IMR-90 (cell line): ENCODE data around the gene MAN2A2. TPM values are rescaled to one million over a fixed set of nuclear protein-coding genes. Genes with fewer than 3 reads are reported as not detected.

Experiments used
- ATAC-seq: fragments of 200-7000 bp; cut with Tn5 transposase; 2 replicates; pipeline ENCODE4 v1.9.1; 2020; ENCODE audit warnings: low read depth, mild to moderate bottlenecking, moderate library complexity
- BruUV-seq: library from RNA; stranded (reverse); fragments of 400-500 nt; replicated peaks from 2 replicates; lab custom pipeline; 2021; lab: Mats Ljungman, UMichigan
- CTCF ChIA-PET: fragments of 300-600 bp; formaldehyde crosslinking; extraction: SDS; loops from one replicate; lab custom pipeline; 2021; ENCODE audit warnings: antibody characterized with exemption; lab: Yijun Ruan, JAX
- POLR2A ChIA-PET: fragments of 300-600 bp; sonication (Branson Sonifier 250); formaldehyde crosslinking; loops from one replicate; lab custom pipeline; 2022; ENCODE audit warnings: antibody characterized with exemption; ENCODE audit not compliant: unreplicated experiment; lab: Charles Lee
- DNase-seq: peaks from one replicate; pipeline ENCODE4 v3.0.0; 2013
- H2AFZ ChIP-seq: replicated peaks from 2 replicates; pipeline ENCODE3; 2013; ENCODE audit warnings: low read length, mild to moderate bottlenecking; ENCODE audit not compliant: poor library complexity
- H2AK5ac ChIP-seq: 2 replicates; pipeline ENCODE4 v1.6.1; 2013; ENCODE audit warnings: low read depth, low read length, inconsistent platforms
- H2AK9ac ChIP-seq: replicated peaks from 2 replicates; pipeline ENCODE3; 2013; ENCODE audit warnings: mild to moderate bottlenecking, low read depth, low read length, moderate library complexity; ENCODE audit not compliant: poor library complexity
- H2BK120ac ChIP-seq: 2 replicates; pipeline ENCODE4 v1.6.1; 2013; ENCODE audit warnings: low read depth, low read length, inconsistent platforms
- H2BK15ac ChIP-seq: 3 replicates; pipeline ENCODE4 v1.6.1; 2013; ENCODE audit warnings: low read depth, low read length, inconsistent platforms
- H2BK20ac ChIP-seq: 2 replicates; pipeline ENCODE4 v1.6.1; 2013; ENCODE audit warnings: low read depth, mild to moderate bottlenecking, inconsistent platforms, low read length, moderate library complexity
- H2BK5ac ChIP-seq: 2 replicates; pipeline ENCODE4 v1.6.1; 2013; ENCODE audit warnings: mild to moderate bottlenecking, low read depth, low read length, inconsistent platforms; ENCODE audit not compliant: poor library complexity, severe bottlenecking
- H3K14ac ChIP-seq: replicated peaks from 2 replicates; pipeline ENCODE4 v1.6.1; 2013; ENCODE audit warnings: low read depth, low read length, inconsistent platforms
- H3K18ac ChIP-seq: 2 replicates; pipeline ENCODE4 v1.6.1; 2013; ENCODE audit warnings: low read depth, low read length, control low read depth
- H3K23ac ChIP-seq: 2 replicates; pipeline ENCODE4 v1.6.1; 2013; ENCODE audit warnings: low read depth, low read length, inconsistent platforms
- H3K27ac ChIP-seq: 2 replicates; pipeline ENCODE4 v1.5.1; 2013; ENCODE audit warnings: mild to moderate bottlenecking, control low read depth, low read length; ENCODE audit not compliant: insufficient read depth
- H3K27me3 ChIP-seq: 2 replicates; pipeline ENCODE4 v1.6.1; 2013; ENCODE audit warnings: low read length; ENCODE audit not compliant: control insufficient read depth, insufficient read depth
- H3K36me3 ChIP-seq: 2 replicates; pipeline ENCODE4 v1.6.1; 2013; ENCODE audit warnings: low read length, mixed read lengths; ENCODE audit not compliant: control insufficient read depth, insufficient read depth
- H3K4ac ChIP-seq: 2 replicates; pipeline ENCODE4 v1.6.1; 2013; ENCODE audit warnings: low read depth, low read length, inconsistent platforms
- H3K4me1 ChIP-seq: 2 replicates; pipeline ENCODE4 v1.6.1; 2013; ENCODE audit warnings: low read length, mixed read lengths; ENCODE audit not compliant: control insufficient read depth, insufficient read depth
- H3K4me2 ChIP-seq: 2 replicates; pipeline ENCODE4 v1.6.1; 2013; ENCODE audit warnings: low read depth, mild to moderate bottlenecking, control low read depth, low read length, moderate library complexity
- H3K4me3 ChIP-seq: 2 replicates; pipeline ENCODE4 v1.5.1; 2013; ENCODE audit warnings: low read depth, mild to moderate bottlenecking, control low read depth, low read length, moderate library complexity; ENCODE audit not compliant: insufficient read depth
- H3K56ac ChIP-seq: 2 replicates; pipeline ENCODE4 v1.6.1; 2013; ENCODE audit warnings: low read length, inconsistent platforms; ENCODE audit not compliant: insufficient read depth; ENCODE audit errors: extremely low read depth
- H3K79me1 ChIP-seq, 2 experiments: 2 replicates each; pipeline ENCODE4 v1.6.1; 2013; ENCODE audit warnings: low read length in 2 of 2, inconsistent platforms in 1 of 2, low read depth in 1 of 2
- H3K9ac ChIP-seq: 2 replicates; pipeline ENCODE4 v1.6.1; 2013; ENCODE audit warnings: low read depth, low read length, control low read depth
- H3K9me1 ChIP-seq: 2 replicates; pipeline ENCODE4 v1.6.1; 2013; ENCODE audit warnings: low read length, inconsistent platforms; ENCODE audit not compliant: insufficient read depth
- H3K9me3 ChIP-seq: 2 replicates; pipeline ENCODE4 v1.6.1; 2013; ENCODE audit warnings: low read length; ENCODE audit not compliant: control insufficient read depth, insufficient read depth
- H4K20me1 ChIP-seq: 2 replicates; pipeline ENCODE4 v1.6.1; 2013; ENCODE audit warnings: low read length, inconsistent platforms; ENCODE audit not compliant: insufficient read depth
- H4K5ac ChIP-seq: 2 replicates; pipeline ENCODE4 v1.6.1; 2013; ENCODE audit warnings: mild to moderate bottlenecking, low read depth, low read length, control low read depth
- H4K8ac ChIP-seq, 2 experiments: 2 replicates each; pipeline ENCODE4 v1.6.1; 2013; ENCODE audit warnings: low read depth in 2 of 2, low read length in 2 of 2, control low read depth in 1 of 2, inconsistent platforms in 1 of 2
- H4K91ac ChIP-seq: 2 replicates; pipeline ENCODE4 v1.6.1; 2013; ENCODE audit warnings: low read depth, low read length, inconsistent platforms; ENCODE audit not compliant: insufficient read depth
- BHLHE40 ChIP-seq: fragments of 150-350 bp; IDR thresholded peaks from 2 replicates; pipeline ENCODE4 v1.6.1; 2016; ENCODE audit warnings: mild to moderate bottlenecking, low read depth, low read length
- CEBPB ChIP-seq: IDR thresholded peaks from 2 replicates; pipeline ENCODE4 v1.6.1; 2012; ENCODE audit warnings: low read depth, low read length, improper control_type of control experiment
- CHD1 ChIP-seq: IDR thresholded peaks from 2 replicates; pipeline ENCODE4 v1.6.1; 2012; ENCODE audit warnings: low read depth, low read length, improper control_type of control experiment
- ELK1 ChIP-seq: fragments of 150-350 bp; IDR thresholded peaks from 2 replicates; pipeline ENCODE4 v1.6.1; 2016; ENCODE audit warnings: low read depth, mild to moderate bottlenecking, low read length, moderate library complexity, borderline replicate concordance
- FOS ChIP-seq: fragments of 150-350 bp; IDR thresholded peaks from 2 replicates; pipeline ENCODE4 v1.6.1; 2016; ENCODE audit warnings: low read depth, low read length
- MAFK ChIP-seq: IDR thresholded peaks from 2 replicates; pipeline ENCODE4 v1.6.1; 2012; ENCODE audit warnings: low read depth, low read length, improper control_type of control experiment
- MAZ ChIP-seq: IDR thresholded peaks from 2 replicates; pipeline ENCODE4 v1.6.1; 2012; ENCODE audit warnings: low read depth, mild to moderate bottlenecking, low read length, improper control_type of control experiment, moderate library complexity, borderline replicate concordance
- NFE2L2 ChIP-seq: fragments of 150-350 bp; IDR thresholded peaks from 2 replicates; pipeline ENCODE4 v1.6.1; 2016; ENCODE audit warnings: low read depth, mild to moderate bottlenecking, low read length
- POLR2A ChIP-seq: IDR thresholded peaks from 2 replicates; pipeline ENCODE4 v1.6.1; 2012; ENCODE audit warnings: mild to moderate bottlenecking, low read depth, low read length
- RAD21 ChIP-seq: IDR thresholded peaks from 2 replicates; pipeline ENCODE4 v1.6.1; 2012; ENCODE audit warnings: low read length, improper control_type of control experiment
- RCOR1 ChIP-seq: IDR thresholded peaks from 2 replicates; pipeline ENCODE4 v1.6.1; 2012; ENCODE audit warnings: mild to moderate bottlenecking, low read length, improper control_type of control experiment; ENCODE audit not compliant: insufficient replicate concordance
- RFX5 ChIP-seq: IDR thresholded peaks from 2 replicates; pipeline ENCODE4 v1.8.0; 2012; ENCODE audit warnings: low read depth, mild to moderate bottlenecking, low read length, moderate library complexity
- USF2 ChIP-seq: fragments of 150-350 bp; IDR thresholded peaks from 2 replicates; pipeline ENCODE4 v1.6.1; 2017; ENCODE audit warnings: mild to moderate bottlenecking, antibody characterized with exemption, low read length, low read depth
- WGBS, 2 experiments: methylation state at CpG; one replicate each; pipeline versions ENCODE4 v1.1.5 to v1.1.7; 2013; ENCODE audit warnings: missing lambda C conversion rate in 2 of 2; ENCODE audit not compliant: insufficient read length in 1 of 2; ENCODE audit errors: extremely low coverage in 2 of 2; 5-methylcytosine and 5-hydroxymethylcytosine counted together
- dilution Hi-C: fragments of 300-500 bp; cut with HindIII; formaldehyde crosslinking; loops from one replicate; pipeline ENCODE4 v1.14.3; 2018; ENCODE audit warnings: low sequenced_read_pairs; ENCODE audit not compliant: unreplicated experiment
- in situ Hi-C: fragments of 300-500 bp; cut with MboI; formaldehyde crosslinking; loops from 3 replicates; pipeline ENCODE4 v1.14.3; 2019; ENCODE audit warnings: low sequenced_read_pairs, inconsistent platforms, mixed read lengths
- intact Hi-C: fragments of 100-400 bp; cut with micrococcal nuclease; formaldehyde crosslinking; loops from 2 replicates; pipeline ENCODE4 v1.10.0; 2022
- polyA plus RNA-seq, 3 experiments: library from polyadenylated mRNA; depleted of rRNA; stranded (reverse); fragments of >200 nt; gene quantifications; 2 replicates each; pipeline ENCODE4 v1.2.3, GENCODE V29; 2012; ENCODE audit warnings: low replicate concordance in 1 of 3
- total RNA-seq: library from RNA; depleted of rRNA; stranded (reverse); fragments of >200 nt; gene quantifications from 2 replicates; pipeline ENCODE4 v1.2.3, GENCODE V29; 2012
- TF ChIP-seq, protein P1 (sequence below): conservative IDR thresholded peaks from 2 replicates; pipeline ENCODE4 v1.5.1; 2012; ENCODE audit warnings: mild to moderate bottlenecking, low read depth, low read length, improper control_type of control experiment

MAN2A2 gene
- total and polyA plus RNA-seq, 2 of the 4 experiments (the other 2 are of a cell fraction), result 3.4 to 52.5 TPM

DNA sequence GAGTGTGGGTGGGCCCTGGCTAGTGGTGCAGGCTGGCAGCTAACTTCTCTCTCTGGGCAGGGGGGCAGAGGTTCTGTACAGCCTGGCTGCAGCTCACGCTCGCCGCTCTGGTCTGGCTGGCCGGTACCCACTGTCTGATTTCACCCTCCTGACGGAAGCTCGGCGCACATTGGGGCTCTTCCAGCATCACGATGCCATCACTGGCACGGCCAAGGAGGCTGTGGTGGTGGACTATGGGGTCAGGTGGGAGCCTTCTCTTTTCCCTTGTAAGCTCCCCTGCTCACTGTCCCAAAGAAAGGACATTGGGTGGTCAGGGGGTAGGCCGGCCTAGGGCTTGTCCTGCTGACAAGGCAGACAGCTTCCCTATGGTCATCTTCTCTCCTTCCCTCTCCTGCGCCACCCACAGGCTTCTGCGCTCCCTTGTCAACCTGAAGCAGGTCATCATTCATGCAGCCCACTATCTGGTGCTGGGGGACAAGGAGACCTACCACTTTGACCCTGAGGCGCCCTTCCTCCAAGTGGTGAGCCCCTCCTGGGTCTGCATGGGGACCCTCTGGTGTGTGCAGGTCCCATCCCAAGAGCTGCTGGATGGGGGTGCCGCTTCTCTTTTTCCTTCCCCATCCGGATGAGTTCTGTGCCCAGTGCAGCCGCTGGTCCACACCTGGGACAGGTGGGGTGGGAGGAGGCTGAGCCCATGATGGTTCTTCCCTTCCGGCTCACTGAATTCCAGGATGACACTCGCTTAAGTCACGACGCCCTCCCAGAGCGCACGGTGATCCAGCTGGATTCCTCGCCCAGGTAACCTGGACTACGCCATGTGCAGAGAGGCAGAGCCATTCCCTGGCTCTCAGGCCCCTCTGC, 7.6 kb downstream of the MAN2A2 start:
- H2AK9ac ChIP-seq, result no peak overlapping the region
- H3K9me3 ChIP-seq, result no peaks in the 10 kb centered on the region
- ChIA-PET CTCF (no interaction called here), POLR2A (no interaction called here)
- H4K91ac ChIP-seq, result no peak overlapping the region
- peaks cover 53% of the 10 kb centered on the region for H3K36me3 ChIP-seq
- ATAC-seq (no peak), DNase-seq (no peak)
- H2BK20ac ChIP-seq, result no peak overlapping the region
- no peak overlapping the region for H3K9ac ChIP-seq
- no peak overlapping the region for H3K27ac ChIP-seq
- 99% methylated on average over 7 of the region's 24 CpGs; no CpG with 5 or more reads in 1 of the 2 experiments for WGBS, 2 experiments
- no peak overlapping the region for H3K14ac ChIP-seq
- H3K4ac ChIP-seq, result no peak overlapping the region
- peaks cover 3% of the 10 kb centered on the region; the same call in 1 of the 2 replicates for H3K4me1 ChIP-seq
- intact Hi-C loops (no loop called here), in situ Hi-C loops (no loop called here), dilution Hi-C loops (no loop called here)
- no peak overlapping the region for H2AK5ac ChIP-seq
- no peak overlapping the region for H4K8ac ChIP-seq
- no peaks in the 10 kb centered on the region for H3K27me3 ChIP-seq
- no peaks in the 10 kb centered on the region for H4K20me1 ChIP-seq
- no peak overlapping the region for H2AFZ ChIP-seq
- H2BK120ac ChIP-seq, result no peak overlapping the region
- H3K79me1 ChIP-seq, result no peaks in the 10 kb centered on the region
- TF ChIP-seq POLR2A (no peak), NFE2L2 (no peak), USF2 (no peak), RFX5 (no peak), BHLHE40 (no peak), CEBPB (no peak), FOS (no peak), ELK1 (no peak), RAD21 (no peak), CHD1 (no peak), MAFK (no peak), MAZ (no peak), RCOR1 (no peak)
- TF ChIP-seq, protein P1, sequence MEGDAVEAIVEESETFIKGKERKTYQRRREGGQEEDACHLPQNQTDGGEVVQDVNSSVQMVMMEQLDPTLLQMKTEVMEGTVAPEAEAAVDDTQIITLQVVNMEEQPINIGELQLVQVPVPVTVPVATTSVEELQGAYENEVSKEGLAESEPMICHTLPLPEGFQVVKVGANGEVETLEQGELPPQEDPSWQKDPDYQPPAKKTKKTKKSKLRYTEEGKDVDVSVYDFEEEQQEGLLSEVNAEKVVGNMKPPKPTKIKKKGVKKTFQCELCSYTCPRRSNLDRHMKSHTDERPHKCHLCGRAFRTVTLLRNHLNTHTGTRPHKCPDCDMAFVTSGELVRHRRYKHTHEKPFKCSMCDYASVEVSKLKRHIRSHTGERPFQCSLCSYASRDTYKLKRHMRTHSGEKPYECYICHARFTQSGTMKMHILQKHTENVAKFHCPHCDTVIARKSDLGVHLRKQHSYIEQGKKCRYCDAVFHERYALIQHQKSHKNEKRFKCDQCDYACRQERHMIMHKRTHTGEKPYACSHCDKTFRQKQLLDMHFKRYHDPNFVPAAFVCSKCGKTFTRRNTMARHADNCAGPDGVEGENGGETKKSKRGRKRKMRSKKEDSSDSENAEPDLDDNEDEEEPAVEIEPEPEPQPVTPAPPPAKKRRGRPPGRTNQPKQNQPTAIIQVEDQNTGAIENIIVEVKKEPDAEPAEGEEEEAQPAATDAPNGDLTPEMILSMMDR, result no peak
- no peak overlapping the region for H2BK5ac ChIP-seq
- no peak overlapping the region for H3K4me3 ChIP-seq
- no peak overlapping the region for H3K56ac ChIP-seq
- no peak overlapping the region for H3K18ac ChIP-seq
- BruUV-seq, result TSS peak; percentile 62
- no peak overlapping the region for H2BK15ac ChIP-seq
- H3K4me2 ChIP-seq, result no peak overlapping the region
- no peak overlapping the region for H3K23ac ChIP-seq
- H4K5ac ChIP-seq, result no peak overlapping the region
- H3K9me1 ChIP-seq, result peaks cover 2% of the 10 kb centered on the region; the same call in 1 of the 2 replicates
